MM.1S (cell line): ENCODE data around the gene SEMA6A.

ENCODE experiments used
- CTCF ChIP-seq: fragments of 300-600 bp; sonication (generic); IDR thresholded peaks from 2 replicates; pipeline ENCODE4 v1.5.1; 2016; ENCODE audit warnings: antibody characterized with exemption, low read length, mixed read lengths
- EZH2 ChIP-seq: fragments of 300-600 bp; sonication (generic); optimal IDR thresholded peaks from 2 replicates; pipeline ENCODE3; 2017; ENCODE audit warnings: low read depth, mild to moderate bottlenecking, antibody characterized with exemption, low read length, mixed read lengths
- EZH2phosphoT487 ChIP-seq: fragments of 300-600 bp; sonication (generic); IDR thresholded peaks from 2 replicates; pipeline ENCODE4 v1.6.1; 2018; ENCODE audit warnings: antibody characterized with exemption, low read length

GRCh38 chr5:116583862-116584222 lies 9.2 kb upstream of the SEMA6A start:
- TF ChIP-seq CTCF (no peak), EZH2phosphoT487 (no peak), EZH2 (no peak)
